ENCODE measurements around the gene SLC12A2. TPM values are rescaled to one million over a fixed set of nuclear protein-coding genes. Genes with fewer than 3 reads are reported as not detected.

SLC12A2 gene
- total and polyA plus RNA-seq, 9 of the 15 experiments (the other 6 are each of a cell fraction or from before 2014, with no cell fraction given): 5.1 to 20.3 (median 12.6) TPM

GRCh38 chr5:128228521-128228920, 145.0 kb downstream of the SLC12A2 start (continued):
- TF ChIP-seq ZNF277 (CRISPR knock-in tag; IDR thresholded peaks at IDR 0.05; ENCODE audit: borderline replicate concordance) (no peak), CREB3 (tag; conservative IDR thresholded peaks at IDR 0.05; ENCODE audit: low read depth) (no peak), DACH1 (IDR thresholded peaks at IDR 0.05; ENCODE audit: partially characterized antibody) (no peak), TRIM24 (IDR thresholded peaks at IDR 0.05) (no peak)

- Histone ChIP-seq H3K36me3 (ENCODE audit: control insufficient read depth, insufficient read depth, low read length) (no peaks in the 10 kb centered on the region), H3K9me1 (ENCODE audit: control insufficient read depth, insufficient read depth, low read length) (no peaks in the 10 kb centered on the region), H3K27me3 (ENCODE audit: control insufficient read depth in 2 of 2, insufficient read depth in 2 of 2, low read length in 2 of 2) (no peaks in the 10 kb centered on the region), H4K20me1 (replicated peaks; ENCODE audit: control insufficient read depth, insufficient read depth, low read length) (no peaks in the 10 kb centered on the region), H3K4me2 (ENCODE audit: insufficient read depth, low read length) (no peak overlapping the region), H3K9ac (ENCODE audit: insufficient read depth in 1 of 2, low read depth in 2 of 2, low read length in 2 of 2) (no peak overlapping the region), H2AFZ (ENCODE audit: low read depth, low read length) (no peak overlapping the region), H3K79me2 (ENCODE audit: control insufficient read depth, insufficient read depth, low read length) (no peaks in the 10 kb centered on the region), H3K4me1 (replicated peaks in 1 of 2; ENCODE audit: control insufficient read depth in 2 of 2, insufficient read depth in 2 of 2, low read length in 2 of 2) (no peaks in the 10 kb centered on the region), H3K9me3 (replicated peaks; ENCODE audit: control insufficient read depth, insufficient read depth, low read depth, low read length) (no peaks in the 10 kb centered on the region), H3K4me3 (no peak overlapping the region), H3K27ac (ENCODE audit: extremely low read depth, low read depth, low read length) (no peak overlapping the region)
- CTCF ChIA-PET (ENCODE audit: low intra/inter-chr PET ratio): no interaction called here
- no peak for DNase-seq (ENCODE audit: extremely low read depth in 1 of 4, low spot score in 3 of 4)
- WGBS (ENCODE audit: insufficient coverage, low coverage, missing lambda C conversion rate): 3% methylated on average over 6 of the region's 7 CpGs
- no peak for FAIRE-seq
- in situ Hi-C loops (cut with MboI): no loop called here
- intact Hi-C loops (cut with micrococcal nuclease): no loop called here
- POLR2A ChIA-PET: interaction anchor here (0.6 kb wide), 1 partner anchor 1648 kb away, joined by 3 read pairs; no protein-coding TSS in a partner anchor
- no TSS peak for BruUV-seq (replicated peaks)
- ATAC-seq: no peak
- TF ChIP-seq MEF2D (tag; conservative IDR thresholded peaks at IDR 0.05; ENCODE audit: low read depth) (no peak), TFE3 (CRISPR knock-in tag; IDR thresholded peaks at IDR 0.05) (no peak), ZNF449 (CRISPR knock-in tag; IDR thresholded peaks at IDR 0.05) (no peak), MXI1 (IDR thresholded peaks at IDR 0.05; ENCODE audit: low read depth, low read length) (no peak), MECOM (CRISPR knock-in tag; IDR thresholded peaks at IDR 0.05) (no peak), SMC3 (conservative IDR thresholded peaks at IDR 0.05; ENCODE audit: insufficient read depth, low read depth, low read length) (no peak), ZNF121 (CRISPR knock-in tag; conservative IDR thresholded peaks at IDR 0.05) (no peak), ZNF311 (CRISPR knock-in tag; IDR thresholded peaks at IDR 0.05) (no peak)
These were observed 151.5 kb downstream of the SLC12A2 start for GRCh38 chr5:128234928-128235641.
